ENCODE data around the gene CAND1. TPM values are rescaled to one million over a fixed set of nuclear protein-coding genes. Genes with fewer than 3 reads are reported as not detected.

CAND1 gene
- total and polyA plus RNA-seq, 2 of the 8 experiments (the other 6 are each of a cell fraction or from before 2014, with no cell fraction given) = 39.4 to 271 TPM

- TF ChIP-seq TEAD4 (IDR thresholded peaks at IDR 0.05; ENCODE audit: low read depth, low read length) (no peak), CTCF (IDR thresholded peaks at IDR 0.05; ENCODE audit: control extremely low read depth in 1 of 3, insufficient read depth in 1 of 3, low read depth in 1 of 3, low read length in 3 of 3) (no peak)
Observed at GRCh38 chr12:67243260-67243659, 25.9 kb upstream of the CAND1 start (continued).
